Measurements from ENCODE around the gene MAPK10. TPM values are rescaled to one million over a fixed set of nuclear protein-coding genes. Genes with fewer than 3 reads are reported as not detected.
"Not testable (repeated sequence)": the region's sequence is repeated elsewhere in the genome, so short reads cannot be mapped to it uniquely, and the experiment has no call there.

Gene MAPK10
- polyA plus RNA-seq, 3 donors, result 53.5 to 61.7 (median 55.2) TPM

GRCh38 chr4:86001591-86001990 is 358.3 kb downstream of the MAPK10 start:
- DNase-seq (ENCODE audit: low read depth in 3 of 3, low spot score in 2 of 3), result no peak

DNA sequence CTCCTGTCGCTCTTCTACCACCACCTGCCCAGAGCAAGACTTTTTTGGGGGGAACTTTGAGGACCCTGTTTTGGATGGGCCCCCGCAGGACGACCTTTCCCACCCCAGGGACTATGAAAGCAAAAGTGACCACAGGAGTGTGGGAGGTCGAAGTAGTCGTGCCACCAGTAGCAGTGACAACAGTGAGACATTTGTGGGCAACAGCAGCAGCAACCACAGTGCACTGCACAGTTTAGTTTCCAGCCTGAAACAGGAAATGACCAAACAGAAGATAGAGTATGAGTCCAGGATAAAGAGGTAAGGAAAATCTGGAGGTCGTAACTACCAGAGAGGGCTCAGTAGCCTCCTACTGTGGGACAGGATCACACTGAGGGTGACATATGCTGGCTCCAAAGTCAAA is 364.5 kb downstream of the MAPK10 start:
- no peak for DNase-seq (ENCODE audit: low read depth in 3 of 3, low spot score in 2 of 3)

GRCh38 chr4:85994576-85994975 is 365.3 kb downstream of the MAPK10 start:
- DNase-seq (ENCODE audit: low read depth in 3 of 3, low spot score in 2 of 3), result no peak

DNA sequence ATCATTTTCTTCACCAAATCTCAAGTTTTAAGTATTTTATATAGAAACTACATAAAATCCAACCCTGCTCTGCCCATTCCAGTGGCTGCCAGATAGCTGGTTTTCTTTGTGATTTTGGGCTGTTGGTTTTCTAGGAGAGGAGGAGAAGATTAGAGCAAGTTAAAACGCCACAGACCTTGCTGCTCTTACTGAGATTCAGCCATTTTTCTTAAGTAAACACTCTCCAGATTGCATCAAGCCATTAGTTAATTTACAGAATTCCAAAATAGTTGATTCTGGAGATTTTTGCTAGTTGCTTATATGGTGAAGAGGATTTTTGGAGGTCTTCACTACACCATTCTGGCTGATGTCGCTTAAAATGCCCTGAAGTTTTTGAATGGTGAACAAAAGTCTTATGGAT is 366.2 kb downstream of the MAPK10 start:
- no peak for DNase-seq (ENCODE audit: low read depth in 3 of 3, low spot score in 2 of 3)

GRCh38 chr4:85986266-85986665 is 373.6 kb downstream of the MAPK10 start:
- no peak for DNase-seq (ENCODE audit: low read depth in 3 of 3, low spot score in 2 of 3)

DNA sequence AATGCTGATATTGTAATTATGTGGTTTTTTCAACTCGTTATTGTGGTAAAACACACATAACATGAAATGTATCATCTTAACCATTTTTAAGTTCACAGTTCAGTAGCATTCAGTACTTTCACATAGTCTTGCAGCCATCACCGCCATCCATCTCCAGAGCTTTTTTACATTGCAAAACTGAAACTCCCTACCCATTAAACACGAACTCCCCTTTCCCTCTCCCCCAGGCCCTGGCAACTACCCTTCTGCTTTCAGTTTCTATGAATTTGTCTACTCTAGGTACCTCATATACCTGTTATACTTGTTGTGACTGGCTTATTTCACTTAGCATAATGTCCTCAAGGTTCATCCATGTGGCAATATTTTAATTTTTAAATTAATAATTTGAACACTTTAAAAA is 380.6 kb downstream of the MAPK10 start:
- DNase-seq (ENCODE audit: low read depth in 3 of 3, low spot score in 2 of 3), result no peak

DNA sequence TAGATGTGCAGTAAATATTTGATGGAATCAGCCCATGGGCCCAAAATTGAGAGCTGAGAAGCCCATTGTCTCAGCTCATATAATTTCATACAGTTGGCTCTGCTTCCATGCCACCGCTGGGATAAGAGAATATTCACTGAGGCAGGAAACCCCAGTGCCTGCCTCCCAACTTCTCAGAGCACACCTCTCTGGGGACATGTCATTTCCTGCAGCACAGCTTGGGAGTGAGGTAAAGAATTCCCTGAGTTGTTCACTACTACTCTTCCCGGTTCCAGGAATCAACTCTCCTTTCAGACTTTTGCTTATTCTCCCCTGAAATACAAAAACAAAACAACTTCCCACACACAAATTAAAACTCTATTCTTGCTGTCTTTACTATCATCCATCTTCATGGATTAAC is 389.3 kb downstream of the MAPK10 start:
- no peak for DNase-seq (ENCODE audit: low read depth in 3 of 3, low spot score in 2 of 3)

- peak in 2 of 3 donors; percentile 59 to 60 for DNase-seq (ENCODE audit: low read depth in 3 of 3, low spot score in 2 of 3)
Measured at GRCh38 chr4:85968945-85969819, 390.7 kb downstream of the MAPK10 start.

- DNase-seq (ENCODE audit: low read depth in 3 of 3, low spot score in 2 of 3), result no peak
Measured at GRCh38 chr4:85967872-85968271, 392.0 kb downstream of the MAPK10 start.

DNA sequence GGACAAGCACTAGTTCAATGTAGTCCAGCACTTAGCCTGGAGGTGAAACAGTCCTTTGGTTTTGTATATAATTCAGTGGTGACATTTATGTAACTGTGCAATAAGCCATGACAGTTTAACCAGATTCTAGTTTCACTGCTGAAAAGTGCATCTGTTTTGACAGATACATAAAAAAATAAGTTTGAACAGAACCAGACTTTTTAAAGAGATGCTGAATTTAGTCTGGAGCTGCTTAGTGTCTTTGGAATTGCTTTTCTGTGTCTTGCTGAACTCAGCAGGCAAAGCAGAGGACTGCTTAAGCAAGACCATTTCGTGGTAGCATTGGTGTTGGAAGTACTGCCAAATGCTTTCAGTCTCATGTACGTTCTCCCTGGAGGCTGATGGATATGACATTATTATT is 393.5 kb downstream of the MAPK10 start:
- no peak for DNase-seq (ENCODE audit: low read depth in 3 of 3, low spot score in 2 of 3)

DNA sequence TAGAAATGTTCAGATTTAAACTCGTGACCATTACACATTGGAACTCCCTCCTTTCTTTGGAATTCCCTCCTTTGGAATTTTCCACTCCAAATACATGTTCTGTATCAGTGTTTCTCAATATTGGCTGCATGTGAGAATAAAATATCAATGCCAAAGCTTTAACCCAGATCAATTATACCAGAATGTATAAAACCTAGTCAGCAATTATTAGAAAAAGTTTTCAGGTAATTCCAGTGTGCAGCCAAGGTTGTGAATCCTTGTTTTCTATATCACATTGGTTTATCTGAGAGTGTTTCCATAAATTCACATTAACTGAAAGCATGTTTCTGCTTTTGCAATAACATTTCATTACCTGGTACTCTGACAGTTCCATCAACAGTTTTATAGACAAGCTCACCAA is 394.3 kb downstream of the MAPK10 start:
- DNase-seq (ENCODE audit: low read depth in 3 of 3, low spot score in 2 of 3), result no peak

DNA sequence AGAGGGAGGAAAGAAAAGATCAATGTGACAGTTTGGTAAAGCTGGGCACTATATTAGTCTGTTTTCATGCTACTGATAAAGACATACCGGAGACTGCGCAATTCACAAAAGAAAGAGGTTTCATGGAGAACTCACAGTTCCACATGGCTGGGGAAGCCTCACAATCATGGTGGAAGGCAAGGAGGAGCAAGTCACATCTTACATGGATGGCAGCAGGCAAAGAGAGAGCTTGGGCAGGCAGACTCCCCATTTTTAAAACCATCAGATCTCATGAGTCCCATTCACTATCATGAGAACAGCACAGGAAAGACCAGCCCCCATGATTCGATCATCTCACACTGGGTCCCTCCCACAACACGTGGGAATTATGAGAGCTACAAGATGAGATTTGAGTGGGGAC is 394.8 kb downstream of the MAPK10 start:
- DNase-seq (ENCODE audit: low read depth in 3 of 3, low spot score in 2 of 3), result not testable (repeated sequence)

DNA sequence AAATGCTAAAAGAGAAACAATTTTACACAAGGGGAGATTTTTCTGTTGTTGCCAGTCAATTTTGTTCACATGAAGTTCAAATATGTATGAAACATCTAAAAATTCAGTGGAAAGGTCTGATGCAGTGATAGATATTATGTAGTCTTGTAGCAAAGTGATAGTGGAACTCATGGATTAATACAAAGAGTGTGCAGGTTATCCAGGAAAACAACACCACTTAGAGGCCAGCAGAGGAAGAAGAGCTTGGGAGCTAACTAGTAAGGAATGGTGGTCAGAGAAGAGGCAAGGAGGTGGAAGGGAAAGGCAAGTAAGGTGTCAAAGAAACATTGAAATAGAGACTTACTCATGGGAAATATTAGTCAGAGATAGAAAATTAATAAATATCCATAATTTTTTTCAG is 395.6 kb downstream of the MAPK10 start:
- DNase-seq (ENCODE audit: low read depth in 3 of 3, low spot score in 2 of 3), result no peak

DNA sequence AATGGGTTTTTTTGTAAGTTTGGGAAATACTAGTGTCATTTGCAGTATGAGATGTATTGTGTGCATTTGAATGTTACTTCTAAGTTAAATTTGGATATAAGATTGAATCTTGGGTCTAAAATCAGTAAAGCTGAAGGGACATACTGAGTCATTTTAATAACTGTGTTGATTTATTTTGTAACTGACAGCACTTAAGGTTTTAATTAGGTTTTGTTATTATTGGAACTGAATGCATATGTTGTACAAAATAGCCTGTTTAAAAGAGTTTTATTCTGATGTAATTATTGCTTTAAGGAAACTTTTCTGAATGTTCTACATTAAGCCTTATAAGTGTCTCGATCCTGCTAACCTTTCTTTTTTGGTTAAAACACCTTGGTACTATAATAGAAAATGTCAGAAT is 396.6 kb downstream of the MAPK10 start:
- no peak for DNase-seq (ENCODE audit: low read depth in 3 of 3, low spot score in 2 of 3)

GRCh38 chr4:85961887-85962286 is 398.0 kb downstream of the MAPK10 start:
- DNase-seq (ENCODE audit: low read depth in 3 of 3, low spot score in 2 of 3), result no peak

DNA sequence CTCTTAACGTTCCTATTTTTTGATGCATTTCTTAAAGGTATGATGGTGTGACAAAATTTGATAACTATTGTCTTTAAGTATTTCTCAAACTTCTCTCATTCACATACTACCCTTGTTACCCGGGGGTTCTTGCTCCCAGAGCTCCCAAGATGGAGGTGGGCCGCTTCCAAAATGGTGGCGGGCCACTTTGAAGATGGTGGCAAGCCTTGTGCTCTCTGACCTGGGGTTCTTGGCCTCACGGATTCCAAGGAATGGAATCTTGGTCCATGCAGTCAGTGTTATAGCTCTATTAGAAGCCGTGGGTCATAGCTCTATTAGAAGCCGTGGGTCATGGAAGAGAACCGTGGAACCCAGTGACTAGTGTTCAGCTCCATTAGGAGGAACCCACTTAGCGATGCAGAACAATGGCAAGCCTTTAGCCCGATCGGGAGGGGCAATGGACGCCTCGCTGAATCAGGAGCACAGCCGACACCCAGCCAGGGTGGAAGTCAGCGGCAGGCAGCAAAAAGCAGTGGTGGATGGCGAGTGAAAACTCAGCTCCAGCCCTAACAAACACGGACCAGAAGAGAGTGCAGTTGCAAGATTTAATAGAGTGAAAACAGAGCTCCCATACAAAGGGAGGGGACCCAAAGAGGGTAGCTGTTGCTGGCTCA is 403.4 kb downstream of the MAPK10 start:
- DNase-seq (ENCODE audit: low read depth in 3 of 3, low spot score in 2 of 3), result no peak

DNA sequence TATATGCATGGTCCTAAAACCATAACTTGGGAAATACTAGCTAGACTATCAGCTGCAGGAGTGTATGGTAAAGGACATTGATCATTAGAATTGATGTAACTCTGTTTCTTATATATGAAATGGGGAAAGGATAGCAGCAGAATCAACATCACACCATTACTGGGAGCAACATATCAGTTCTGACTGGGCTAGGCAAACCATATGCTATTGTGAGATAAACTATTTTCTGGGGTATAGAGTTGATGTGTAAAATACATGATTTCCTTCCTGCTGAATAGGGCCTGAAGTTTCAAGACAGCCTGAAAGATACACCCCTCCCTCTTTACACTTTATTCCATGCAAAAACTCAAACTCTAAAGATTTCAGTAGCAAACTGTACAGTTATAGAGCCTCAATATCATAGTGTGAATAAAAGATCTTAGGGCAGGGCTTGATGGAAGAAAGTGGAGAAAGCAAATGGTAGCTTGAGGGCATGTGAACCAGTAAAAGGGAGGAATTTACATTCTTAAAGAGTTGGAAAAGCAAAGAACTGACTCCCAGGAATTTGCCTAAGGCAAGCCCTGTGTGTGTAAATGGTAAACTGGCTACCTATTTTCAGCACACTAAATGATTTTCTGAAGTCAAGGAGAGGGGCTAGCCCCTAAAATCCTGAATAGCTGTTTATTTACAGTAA is 404.1 kb downstream of the MAPK10 start:
- DNase-seq (ENCODE audit: low read depth in 3 of 3, low spot score in 2 of 3), result no peak

- no peak for DNase-seq (ENCODE audit: low read depth in 3 of 3, low spot score in 2 of 3)
Measured at GRCh38 chr4:85953651-85954018, 406.2 kb downstream of the MAPK10 start.

GRCh38 chr4:85952972-85953650 is 406.7 kb downstream of the MAPK10 start:
- DNase-seq (ENCODE audit: low read depth in 3 of 3, low spot score in 2 of 3), result no peak

DNA sequence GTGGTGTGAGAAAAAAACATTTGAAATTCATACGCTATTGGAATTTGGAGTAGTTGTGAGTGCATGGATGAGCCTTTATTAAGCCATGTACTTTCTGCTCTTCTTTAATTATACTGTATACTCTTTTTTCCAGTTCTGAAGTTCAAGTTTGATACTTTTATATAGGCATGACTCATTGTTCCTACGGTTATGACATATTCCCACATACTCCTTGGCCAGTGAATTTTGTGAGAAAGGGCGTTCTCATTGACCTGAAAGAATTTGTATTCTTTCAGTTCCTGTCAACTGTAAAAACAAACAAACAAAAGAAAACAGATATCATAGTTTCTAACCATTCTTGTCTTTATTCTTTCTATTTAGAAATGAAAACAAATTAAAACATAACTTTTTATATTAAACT is 407.3 kb downstream of the MAPK10 start:
- no peak for DNase-seq (ENCODE audit: low read depth in 3 of 3, low spot score in 2 of 3)

DNA sequence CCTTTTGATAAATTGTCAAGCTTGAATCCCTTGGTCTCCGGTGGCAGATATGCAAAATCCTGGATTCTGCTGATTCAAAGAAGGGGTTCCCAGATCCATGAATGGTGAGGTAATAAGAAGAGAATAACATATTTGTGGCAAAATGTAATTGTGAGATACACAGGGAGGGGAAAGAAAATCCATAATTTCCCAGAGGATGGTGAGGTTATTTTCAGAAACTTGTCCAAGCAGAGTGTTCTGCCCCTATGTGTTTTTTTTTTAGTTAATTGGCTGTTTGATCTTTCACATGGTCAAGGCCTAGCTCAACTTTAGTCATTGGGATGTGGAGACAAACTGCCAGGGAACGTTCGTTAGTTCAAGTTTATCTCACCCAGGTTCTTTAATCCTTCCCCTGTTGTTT is 408.8 kb downstream of the MAPK10 start:
- DNase-seq (ENCODE audit: low read depth in 3 of 3, low spot score in 2 of 3), result no peak

Data from right renal cortex interstitium (tissue), 3 donors.